ENCODE results near the gene ZNF813. TPM values are rescaled to one million over a fixed set of nuclear protein-coding genes. Genes with fewer than 3 reads are reported as not detected.
"Not testable (repeated sequence)": the region's sequence is repeated elsewhere in the genome, so short reads cannot be mapped to it uniquely, and the experiment has no call there.

ZNF813 gene
- total RNA-seq, 1 experiment from 2014 or later, result 12.0 TPM

GRCh38 chr19:53504365-53504703 lies 36.8 kb downstream of the ZNF813 start:
- not testable (repeated sequence) for H3K4me3 ChIP-seq (ENCODE audit: insufficient read depth, low read depth, low read length); DNase-seq; H3K27me3 ChIP-seq (ENCODE audit: control insufficient read depth, insufficient read depth, low read length); H3K36me3 ChIP-seq (replicated peaks; ENCODE audit: control insufficient read depth, insufficient read depth, low read length)

DNA sequence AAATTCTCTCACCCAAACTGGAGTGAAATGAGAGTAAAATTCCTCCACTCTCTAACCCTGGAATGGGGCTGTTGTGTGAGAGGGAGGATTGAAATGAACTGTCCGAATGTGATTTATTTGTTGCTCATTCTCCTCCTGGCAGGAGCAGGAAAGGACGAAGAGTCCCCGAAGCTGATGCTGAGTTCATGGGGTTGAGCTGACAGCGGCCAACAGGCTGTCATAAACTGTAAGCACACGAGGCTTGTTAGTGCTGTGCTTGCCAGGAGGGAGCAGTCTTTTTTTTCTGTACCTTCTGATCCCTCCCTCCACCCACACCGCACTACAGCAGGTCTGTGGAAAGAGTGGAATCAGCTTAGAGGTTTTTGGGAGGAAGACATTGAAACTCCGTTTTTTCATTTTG lies 37.4 kb downstream of the ZNF813 start:
- Histone ChIP-seq H3K27me3 (ENCODE audit: control insufficient read depth, insufficient read depth, low read length) (no peaks in the 10 kb centered on the region), H3K4me3 (ENCODE audit: insufficient read depth, low read depth, low read length) (no peak overlapping the region), H3K36me3 (replicated peaks; ENCODE audit: control insufficient read depth, insufficient read depth, low read length) (no peaks in the 10 kb centered on the region)
- no peak for DNase-seq

GRCh38 chr19:53506728-53507127 lies 39.2 kb downstream of the ZNF813 start:
- H3K27me3 ChIP-seq (ENCODE audit: control insufficient read depth, insufficient read depth, low read length), result no peaks in the 10 kb centered on the region
- H3K36me3 ChIP-seq (replicated peaks; ENCODE audit: control insufficient read depth, insufficient read depth, low read length), result no peaks in the 10 kb centered on the region
- no peak overlapping the region for H3K4me3 ChIP-seq (ENCODE audit: insufficient read depth, low read depth, low read length)
- DNase-seq, result peak; percentile 41

- Histone ChIP-seq H3K36me3 (replicated peaks; ENCODE audit: control insufficient read depth, insufficient read depth, low read length) (no peaks in the 10 kb centered on the region), H3K27me3 (ENCODE audit: control insufficient read depth, insufficient read depth, low read length) (no peaks in the 10 kb centered on the region), H3K4me3 (ENCODE audit: insufficient read depth, low read depth, low read length) (no peak overlapping the region)
- no peak for DNase-seq
Observed at GRCh38 chr19:53507523-53508442, 40.2 kb downstream of the ZNF813 start.

DNA sequence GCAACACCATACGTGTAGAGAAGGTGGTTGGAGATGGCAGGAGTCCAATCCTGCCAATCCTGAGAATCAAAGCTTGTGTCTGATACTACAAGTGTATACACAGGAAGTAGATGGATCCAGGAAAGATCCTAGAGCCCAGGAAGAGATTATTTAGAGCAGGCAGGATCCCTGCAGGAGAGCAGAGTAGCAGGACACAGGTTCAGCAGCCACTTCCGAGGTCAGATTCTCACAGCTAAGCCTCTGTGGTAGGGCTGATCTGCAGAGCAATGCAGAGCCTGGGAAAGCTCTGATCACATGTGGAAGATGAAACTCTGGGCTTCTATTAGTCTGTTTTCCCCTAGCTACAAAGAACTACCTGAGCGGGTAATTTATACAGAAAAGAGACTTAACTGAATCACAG lies 41.9 kb downstream of the ZNF813 start:
- no peak for DNase-seq
- Histone ChIP-seq H3K27me3 (ENCODE audit: control insufficient read depth, insufficient read depth, low read length) (no peaks in the 10 kb centered on the region), H3K36me3 (replicated peaks; ENCODE audit: control insufficient read depth, insufficient read depth, low read length) (no peaks in the 10 kb centered on the region), H3K4me3 (ENCODE audit: insufficient read depth, low read depth, low read length) (no peak overlapping the region)

- H3K27me3 ChIP-seq (ENCODE audit: control insufficient read depth, insufficient read depth, low read length), result no peaks in the 10 kb centered on the region
- H3K4me3 ChIP-seq (ENCODE audit: insufficient read depth, low read depth, low read length), result no peak overlapping the region
- no peaks in the 10 kb centered on the region for H3K36me3 ChIP-seq (replicated peaks; ENCODE audit: control insufficient read depth, insufficient read depth, low read length)
- DNase-seq, result no peak
Observed at GRCh38 chr19:53509845-53510244, 42.3 kb downstream of the ZNF813 start.

GRCh38 chr19:53511357-53511756 lies 43.8 kb downstream of the ZNF813 start:
- DNase-seq, result no peak

DNA sequence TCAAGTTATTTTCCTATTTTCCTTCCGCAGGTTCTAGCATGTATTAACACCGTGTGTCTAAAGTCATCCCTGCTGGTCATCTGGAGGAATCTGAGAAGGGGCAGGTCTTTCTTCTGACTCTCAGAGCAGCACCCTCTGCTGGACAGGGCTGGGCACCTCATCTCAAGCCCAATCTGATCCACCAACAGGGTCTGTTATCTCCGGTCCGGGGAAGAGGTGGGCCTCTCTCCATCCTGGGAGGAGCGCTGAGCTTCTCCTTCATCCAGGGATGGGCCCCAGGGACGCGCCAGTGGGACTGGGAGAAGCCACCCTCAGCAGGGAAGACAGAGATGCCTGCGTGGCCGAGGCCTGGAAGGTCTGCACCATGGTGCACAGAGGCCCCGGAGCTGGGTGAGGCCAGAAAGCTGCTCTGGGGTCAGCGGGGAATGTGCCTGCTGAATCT lies 44.4 kb downstream of the ZNF813 start:
- H3K4me3 ChIP-seq (ENCODE audit: insufficient read depth, low read depth, low read length), result no peak overlapping the region
- peak; percentile 92 for DNase-seq
- H3K27me3 ChIP-seq (ENCODE audit: control insufficient read depth, insufficient read depth, low read length), result no peaks in the 10 kb centered on the region
- H3K36me3 ChIP-seq (replicated peaks; ENCODE audit: control insufficient read depth, insufficient read depth, low read length), result no peaks in the 10 kb centered on the region

More at GRCh38 chr19:53511357-53511756, 43.8 kb downstream of the ZNF813 start:
- no peak overlapping the region for H3K4me3 ChIP-seq (ENCODE audit: insufficient read depth, low read depth, low read length)
- H3K36me3 ChIP-seq (replicated peaks; ENCODE audit: control insufficient read depth, insufficient read depth, low read length), result no peaks in the 10 kb centered on the region
- no peaks in the 10 kb centered on the region for H3K27me3 ChIP-seq (ENCODE audit: control insufficient read depth, insufficient read depth, low read length)

- not testable (repeated sequence) for DNase-seq; H3K36me3 ChIP-seq (replicated peaks; ENCODE audit: control insufficient read depth, insufficient read depth, low read length); H3K4me3 ChIP-seq (ENCODE audit: insufficient read depth, low read depth, low read length); H3K27me3 ChIP-seq (ENCODE audit: control insufficient read depth, insufficient read depth, low read length)
Observed at GRCh38 chr19:53515047-53515446, 47.5 kb downstream of the ZNF813 start.

- DNase-seq, result no peak
- H3K36me3 ChIP-seq (replicated peaks; ENCODE audit: control insufficient read depth, insufficient read depth, low read length), result no peaks in the 10 kb centered on the region
- H3K4me3 ChIP-seq (ENCODE audit: insufficient read depth, low read depth, low read length), result no peak overlapping the region
- H3K27me3 ChIP-seq (ENCODE audit: control insufficient read depth, insufficient read depth, low read length), result no peaks in the 10 kb centered on the region
Observed at GRCh38 chr19:53517114-53517741, 49.7 kb downstream of the ZNF813 start.

DNA sequence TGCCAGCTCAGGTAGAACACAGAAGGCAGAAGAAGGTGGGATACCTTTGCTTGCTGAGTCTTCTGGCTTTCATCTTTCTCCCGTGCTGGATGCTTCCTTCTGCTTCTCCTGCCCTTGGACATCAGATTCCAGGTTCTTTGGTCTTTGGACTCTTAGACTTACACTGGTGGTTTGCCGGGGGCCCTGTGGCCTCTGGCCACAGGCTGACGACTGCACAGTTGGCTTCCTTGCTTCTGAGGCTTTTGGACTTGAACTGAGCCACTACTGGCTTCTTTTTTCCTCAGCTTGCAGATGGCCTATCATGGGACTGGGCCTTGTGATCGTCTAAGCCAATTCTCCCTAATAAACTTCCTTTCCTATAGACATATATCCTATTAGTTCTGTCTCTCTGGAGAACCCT lies 50.6 kb downstream of the ZNF813 start:
- H3K27me3 ChIP-seq (ENCODE audit: control insufficient read depth, insufficient read depth, low read length), result no peaks in the 10 kb centered on the region
- no peak for DNase-seq
- H3K4me3 ChIP-seq (ENCODE audit: insufficient read depth, low read depth, low read length), result no peak overlapping the region
- H3K36me3 ChIP-seq (replicated peaks; ENCODE audit: control insufficient read depth, insufficient read depth, low read length), result no peaks in the 10 kb centered on the region; the same call in none of the 2 replicates

GRCh38 chr19:53518716-53519115 lies 51.2 kb downstream of the ZNF813 start:
- H3K27me3 ChIP-seq (ENCODE audit: control insufficient read depth, insufficient read depth, low read length), result no peaks in the 10 kb centered on the region
- no peak for DNase-seq
- H3K36me3 ChIP-seq (replicated peaks; ENCODE audit: control insufficient read depth, insufficient read depth, low read length), result peaks cover 3% of the 10 kb centered on the region
- H3K4me3 ChIP-seq (ENCODE audit: insufficient read depth, low read depth, low read length), result no peak overlapping the region

DNA sequence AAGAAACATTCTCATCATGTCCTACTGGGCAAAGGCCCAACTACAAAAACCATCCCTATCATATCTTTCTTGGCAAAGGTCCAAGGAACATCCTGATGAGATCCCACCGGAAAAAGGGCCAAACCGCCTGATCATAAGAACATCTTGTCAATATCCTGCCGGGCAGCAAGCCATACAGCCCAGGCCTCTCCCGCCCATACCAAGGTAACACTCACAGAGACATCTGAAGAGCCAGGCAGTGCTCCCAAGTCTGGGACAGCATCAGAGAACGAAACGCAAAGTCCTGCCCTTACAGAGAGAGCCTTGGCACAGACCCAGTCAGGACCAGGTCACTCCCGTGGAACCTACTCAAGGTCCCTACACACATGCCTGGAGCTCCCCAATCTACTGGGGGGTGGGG lies 51.9 kb downstream of the ZNF813 start:
- no peak overlapping the region for H3K4me3 ChIP-seq (ENCODE audit: insufficient read depth, low read depth, low read length)
- DNase-seq, result no peak
- H3K36me3 ChIP-seq (replicated peaks; ENCODE audit: control insufficient read depth, insufficient read depth, low read length), result peaks cover 3% of the 10 kb centered on the region
- H3K27me3 ChIP-seq (ENCODE audit: control insufficient read depth, insufficient read depth, low read length), result no peaks in the 10 kb centered on the region

GRCh38 chr19:53520163-53520546 lies 52.6 kb downstream of the ZNF813 start:
- no peaks in the 10 kb centered on the region for H3K27me3 ChIP-seq (ENCODE audit: control insufficient read depth, insufficient read depth, low read length)
- H3K36me3 ChIP-seq (replicated peaks; ENCODE audit: control insufficient read depth, insufficient read depth, low read length), result peaks cover 3% of the 10 kb centered on the region
- peak overlapping the region; percentile 92 for H3K4me3 ChIP-seq (ENCODE audit: insufficient read depth, low read depth, low read length)
- DNase-seq, result no peak
